NCI-H1092 (cell line): Measurements from ENCODE around the gene CORO2B.

Experiments used
- DNase-seq: peaks from one replicate; lab custom pipeline; 2025; lab: John Stamatoyannopoulos, UW

The CORO2B gene

GRCh38 chr15:68775671-68776476 is 197.1 kb downstream of the CORO2B start:
- DNase-seq = no peak

- no peak for DNase-seq
Measured at GRCh38 chr15:68776477-68777270, 197.9 kb downstream of the CORO2B start.
